Right lobe of liver (tissue), 4 donors: Measurements from ENCODE around the gene CPTP.

Experiments used
- CTCF ChIP-seq, 4 donors: fragments of 200-600 bp in 3 of 4; fragments of 450-650 bp in 1 of 4; IDR thresholded peaks; one replicate each; pipeline versions ENCODE4 v1.5.1 to v1.8.0; 2016 to 2022; ENCODE audit warnings: antibody characterized with exemption in 4 of 4, mild to moderate bottlenecking in 2 of 4
- POLR2A ChIP-seq: fragments of 450-650 bp; IDR thresholded peaks from one replicate; pipeline ENCODE4 v1.6.1; 2017; ENCODE audit warnings: antibody characterized with exemption, mild to moderate bottlenecking
- donor health status: DM: no; HTN: no; CAD: no.
- donor health status: DM: no; HTN: no; CAD: no.
- donor health status: DM: no; HTN: yes; CAD: no.

- TF ChIP-seq CTCF (IDR thresholded peaks at IDR 0.05) (no peak), POLR2A (no peak)
These were observed 16.4 kb downstream of the CPTP start for GRCh38 chr1:1340791-1341548.
